GM13976 (cell line): ENCODE data around the gene AWAT2.

Source experiments
- DNase-seq: peaks from one replicate; pipeline ENCODE4 v3.0.0; 2012; ENCODE audit warnings: low spot score
- CTCF ChIP-seq: IDR thresholded peaks from 2 replicates; pipeline ENCODE4 v1.5.1; 2012; ENCODE audit warnings: borderline replicate concordance, mild to moderate bottlenecking; ENCODE audit not compliant: insufficient read depth; ENCODE audit errors: extremely low read depth, missing control alignments, control extremely low read depth
- in situ Hi-C: fragments of 300-500 bp; cut with MboI; formaldehyde crosslinking; loops from one replicate; pipeline ENCODE4 v1.12.0; 2022; ENCODE audit warnings: low sequenced_read_pairs, mixed read lengths, inconsistent platforms; ENCODE audit not compliant: unreplicated experiment

AWAT2 gene

GRCh38 chrX:70062076-70062475 is 12.3 kb upstream of the AWAT2 start, which contains the start of gene OTUD6A:
OTUD6A (plus strand) TSS chrX:70062457; CDS start chrX:70062525, 68 bp downstream.
- in situ Hi-C loops = no loop called here
- DNase-seq = no peak
- no peak for TF ChIP-seq CTCF

GRCh38 chrX:70054391-70054790 is 4.7 kb upstream of the AWAT2 start:
- in situ Hi-C loops = no loop called here
- no peak for DNase-seq
- no peak for TF ChIP-seq CTCF

- in situ Hi-C loops = no loop called here
- TF ChIP-seq CTCF = no peak
- DNase-seq = no peak
Measured at GRCh38 chrX:70052895-70053615, 3.3 kb upstream of the AWAT2 start.

- TF ChIP-seq CTCF = no peak
- in situ Hi-C loops = no loop called here
- no peak for DNase-seq
Measured at GRCh38 chrX:70049406-70049805, 332 bp downstream of the AWAT2 start.

- no peak for TF ChIP-seq CTCF
- DNase-seq = no peak
- in situ Hi-C loops = no loop called here
Measured at GRCh38 chrX:70046978-70047377, 2.8 kb downstream of the AWAT2 start.

GRCh38 chrX:70044541-70045245 is 5.0 kb downstream of the AWAT2 start:
- no peak for DNase-seq
- no peak for TF ChIP-seq CTCF
- in situ Hi-C loops = no loop called here
